ENCODE results near the gene WFDC10A. TPM values are rescaled to one million over a fixed set of nuclear protein-coding genes. Genes with fewer than 3 reads are reported as not detected.
A peak's percentile ranks its signal among the peaks of the same experiment; 100 is the strongest.
"Not testable (repeated sequence)": the region's sequence is repeated elsewhere in the genome, so short reads cannot be mapped to it uniquely, and the experiment has no call there.

The WFDC10A gene
- total RNA-seq = not detected
- long read RNA-seq, donor 1 = 0 reads
- long read RNA-seq, donor 2 = 0 reads

DNA sequence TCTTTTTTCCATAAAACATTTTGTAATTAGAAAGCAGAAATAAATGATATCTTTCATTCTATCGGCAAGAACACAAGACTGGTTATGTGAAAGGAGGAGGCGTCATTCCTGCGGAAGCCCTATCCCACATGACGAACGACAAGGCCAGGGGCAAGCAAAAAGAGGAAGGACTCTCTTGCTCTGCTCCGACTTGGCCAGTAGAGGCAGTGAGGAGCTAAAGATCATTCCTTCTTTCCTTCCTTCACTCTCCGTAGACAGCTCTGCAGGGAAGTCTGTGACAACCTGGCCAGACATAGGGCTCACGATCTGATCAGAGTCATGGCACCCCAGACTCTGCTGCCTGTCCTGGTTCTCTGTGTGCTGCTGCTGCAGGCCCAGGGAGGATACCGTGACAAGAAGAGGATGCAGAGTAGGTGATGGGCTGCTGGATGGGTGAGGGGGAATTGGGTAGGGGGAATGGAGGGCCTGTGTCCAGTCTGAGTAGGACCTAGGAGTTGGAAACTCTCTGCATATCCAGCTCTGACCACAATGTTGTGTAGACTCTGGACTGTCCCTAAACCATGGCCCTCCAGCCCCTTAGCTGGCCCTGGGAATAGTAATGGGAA, at the start of gene WFDC10A:
TSS of gene WFDC10A (plus strand) at position 244 of the 605 bp plus-strand sequence. CDS start at position 319, 75 bp downstream.
- Histone ChIP-seq H3K4me3 (no peak within 1 kb of the TSS), H3K36me3 (ENCODE audit: low read depth) (no peaks in the 10 kb centered on the region), H3K4me1 (ENCODE audit: low read depth) (no peaks in the 10 kb centered on the region), H3K9me3 (no peaks in the 10 kb centered on the region)
- ATAC-seq (peak; percentile 97), DNase-seq (peak in 2 of 3 donors; percentile 36 to 57)
- TF ChIP-seq, protein P1, sequence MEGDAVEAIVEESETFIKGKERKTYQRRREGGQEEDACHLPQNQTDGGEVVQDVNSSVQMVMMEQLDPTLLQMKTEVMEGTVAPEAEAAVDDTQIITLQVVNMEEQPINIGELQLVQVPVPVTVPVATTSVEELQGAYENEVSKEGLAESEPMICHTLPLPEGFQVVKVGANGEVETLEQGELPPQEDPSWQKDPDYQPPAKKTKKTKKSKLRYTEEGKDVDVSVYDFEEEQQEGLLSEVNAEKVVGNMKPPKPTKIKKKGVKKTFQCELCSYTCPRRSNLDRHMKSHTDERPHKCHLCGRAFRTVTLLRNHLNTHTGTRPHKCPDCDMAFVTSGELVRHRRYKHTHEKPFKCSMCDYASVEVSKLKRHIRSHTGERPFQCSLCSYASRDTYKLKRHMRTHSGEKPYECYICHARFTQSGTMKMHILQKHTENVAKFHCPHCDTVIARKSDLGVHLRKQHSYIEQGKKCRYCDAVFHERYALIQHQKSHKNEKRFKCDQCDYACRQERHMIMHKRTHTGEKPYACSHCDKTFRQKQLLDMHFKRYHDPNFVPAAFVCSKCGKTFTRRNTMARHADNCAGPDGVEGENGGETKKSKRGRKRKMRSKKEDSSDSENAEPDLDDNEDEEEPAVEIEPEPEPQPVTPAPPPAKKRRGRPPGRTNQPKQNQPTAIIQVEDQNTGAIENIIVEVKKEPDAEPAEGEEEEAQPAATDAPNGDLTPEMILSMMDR (IDR thresholded peaks at IDR 0.05) = peak; percentile 69
- intact Hi-C loops (cut with DNase I, micrococcal nuclease) = no loop called here

DNA sequence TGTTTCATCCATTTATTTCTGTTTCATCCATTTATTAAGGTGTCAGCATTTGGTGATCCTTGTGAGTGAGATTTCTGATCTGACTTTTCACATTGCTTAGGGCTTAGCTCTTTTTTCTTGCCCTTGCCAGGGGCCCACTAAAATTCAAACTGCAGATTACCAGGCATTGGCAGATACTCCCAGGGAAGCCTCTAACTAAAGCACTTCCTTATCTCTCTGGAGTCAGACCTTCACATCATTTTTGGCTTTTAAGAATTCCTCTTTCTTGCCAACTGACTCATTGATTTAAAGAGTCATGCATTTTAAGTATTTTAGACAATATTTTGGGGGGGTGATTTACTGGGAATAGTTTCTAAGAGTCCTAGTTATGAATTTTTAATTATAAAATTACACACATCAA, 47.8 kb upstream of the WFDC10A start:
- Histone ChIP-seq H3K36me3 (ENCODE audit: low read depth) (no peaks in the 10 kb centered on the region), H3K9me3 (no peaks in the 10 kb centered on the region), H3K4me1 (ENCODE audit: low read depth) (no peaks in the 10 kb centered on the region), H3K4me3 (no peak overlapping the region)
- DNase-seq (no peak), ATAC-seq (no peak)
- intact Hi-C loops (cut with DNase I, micrococcal nuclease) = no loop called here
- TF ChIP-seq, protein P1 (IDR thresholded peaks at IDR 0.05) = no peak

DNA sequence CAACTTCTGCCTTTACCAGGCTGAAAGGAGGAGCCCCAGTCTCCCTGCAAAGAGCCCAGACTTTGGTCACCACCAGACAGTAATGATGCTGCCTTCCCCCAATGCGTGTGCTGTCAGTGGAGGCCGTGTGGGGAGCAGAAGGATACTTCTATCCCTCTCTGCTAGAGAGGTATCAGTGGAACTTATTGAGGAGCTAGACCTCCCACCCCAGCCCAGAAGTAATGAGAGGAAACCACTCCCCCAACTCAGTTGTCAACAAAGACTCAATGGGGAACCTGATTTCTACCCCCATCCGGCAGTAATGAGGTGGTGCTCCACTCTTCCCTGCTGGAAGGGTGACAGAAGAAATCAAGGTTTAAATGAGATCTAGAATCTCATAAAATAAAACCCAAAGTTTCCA, 46.0 kb upstream of the WFDC10A start:
- Histone ChIP-seq H3K9me3 (no peaks in the 10 kb centered on the region), H3K36me3 (ENCODE audit: low read depth) (no peaks in the 10 kb centered on the region), H3K4me3 (no peak overlapping the region), H3K4me1 (ENCODE audit: low read depth) (no peaks in the 10 kb centered on the region)
- no peak for DNase-seq
- intact Hi-C loops (cut with DNase I, micrococcal nuclease) = no loop called here
- no peak for ATAC-seq
- TF ChIP-seq, protein P1 (IDR thresholded peaks at IDR 0.05) = no peak

GRCh38 chr20:45584294-45584693, 45.2 kb upstream of the WFDC10A start:
- intact Hi-C loops (cut with DNase I, micrococcal nuclease); H3K4me3 ChIP-seq; ATAC-seq: not testable (repeated sequence)

GRCh38 chr20:45585986-45586385, 43.6 kb upstream of the WFDC10A start:
- ATAC-seq; H3K36me3 ChIP-seq (ENCODE audit: low read depth); H3K4me1 ChIP-seq (ENCODE audit: low read depth); H3K4me3 ChIP-seq; intact Hi-C loops (cut with DNase I, micrococcal nuclease); H3K9me3 ChIP-seq: not testable (repeated sequence)
- DNase-seq = peak in 1 of 3 donors; percentile 3

More at GRCh38 chr20:45584294-45584693, 45.2 kb upstream of the WFDC10A start:
- not testable (repeated sequence) for DNase-seq; H3K9me3 ChIP-seq; H3K4me1 ChIP-seq (ENCODE audit: low read depth); H3K36me3 ChIP-seq (ENCODE audit: low read depth)

DNA sequence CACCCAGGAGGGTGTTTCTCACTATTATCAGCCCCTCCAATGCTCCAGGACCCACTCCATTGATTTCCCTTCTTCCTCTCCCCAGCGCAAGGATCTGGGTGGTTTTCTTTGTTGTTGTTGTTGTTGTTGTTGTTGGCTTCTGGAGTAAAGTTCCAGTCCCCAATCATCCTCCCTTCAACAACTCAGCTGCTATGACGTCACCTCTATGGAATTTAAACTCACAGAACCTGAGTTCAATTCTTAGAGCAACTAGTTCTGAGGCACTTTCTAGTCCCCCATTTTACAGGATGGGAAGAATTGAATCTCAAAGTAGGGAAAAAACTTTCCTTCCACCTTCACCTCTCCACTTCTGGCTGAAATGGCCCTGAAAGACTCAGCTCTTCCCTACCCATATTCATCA, 40.7 kb upstream of the WFDC10A start:
- H3K9me3 ChIP-seq = no peaks in the 10 kb centered on the region
- H3K4me3 ChIP-seq = no peak overlapping the region
- intact Hi-C loops (cut with DNase I, micrococcal nuclease) = no loop called here
- DNase-seq = no peak
- no peaks in the 10 kb centered on the region for H3K4me1 ChIP-seq (ENCODE audit: low read depth)
- ATAC-seq = no peak
- H3K36me3 ChIP-seq (ENCODE audit: low read depth) = no peaks in the 10 kb centered on the region
- TF ChIP-seq, protein P1 (IDR thresholded peaks at IDR 0.05) = no peak

DNA sequence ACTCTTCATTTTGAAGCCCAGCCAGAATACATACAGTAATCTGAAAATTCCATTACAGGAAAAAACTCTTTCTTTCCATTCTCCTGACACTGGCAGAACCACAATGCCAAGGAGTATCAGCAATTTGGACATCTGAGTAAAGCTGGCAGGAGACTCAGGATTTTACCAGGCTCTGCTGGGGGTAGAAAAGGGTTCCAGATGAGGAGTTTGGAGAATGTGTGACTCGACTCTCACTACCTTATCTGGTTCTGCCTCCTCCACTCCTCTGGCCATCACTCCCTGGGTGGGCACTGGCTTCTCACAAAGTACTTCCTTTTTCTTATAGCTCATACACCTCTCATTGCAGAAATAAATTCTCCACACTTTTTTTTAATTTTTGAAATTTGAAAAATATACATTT, 39.8 kb upstream of the WFDC10A start:
- H3K4me3 ChIP-seq = no peak overlapping the region
- intact Hi-C loops (cut with DNase I, micrococcal nuclease) = no loop called here
- DNase-seq (no peak), ATAC-seq (no peak)
- H3K36me3 ChIP-seq (ENCODE audit: low read depth) = no peaks in the 10 kb centered on the region
- no peaks in the 10 kb centered on the region for H3K9me3 ChIP-seq
- TF ChIP-seq, protein P1 (IDR thresholded peaks at IDR 0.05) = no peak
- H3K4me1 ChIP-seq (ENCODE audit: low read depth) = no peaks in the 10 kb centered on the region
